GM12878 (cell line): Measurements from ENCODE around the gene COIL. TPM values are rescaled to one million over a fixed set of nuclear protein-coding genes. Genes with fewer than 3 reads are reported as not detected.

Source experiments
- ATAC-seq: fragments of 200-7000 bp; cut with Tn5 transposase; 3 replicates; pipeline ENCODE4 v1.9.1; 2020; ENCODE audit warnings: mild to moderate bottlenecking, moderate library complexity
- BruUV-seq: library from RNA; stranded (reverse); fragments of 400-500 nt; replicated peaks from 2 replicates; lab custom pipeline; 2021; lab: Mats Ljungman, UMichigan
- CTCF ChIA-PET: fragments of 300-600 bp; sonication (Branson Sonifier 250); formaldehyde crosslinking; extraction: SDS; loops from one replicate; lab custom pipeline; 2021; ENCODE audit warnings: inconsistent platforms; lab: Yijun Ruan, JAX
- POLR2A ChIA-PET: fragments of 350-600 bp; formaldehyde crosslinking; extraction: SDS; loops from one replicate; lab custom pipeline; 2021; ENCODE audit warnings: inconsistent platforms; lab: Charles Lee
- RAD21 ChIA-PET: fragments of 300-600 bp; sonication (Branson Sonifier 250); formaldehyde crosslinking; loops from one replicate; lab custom pipeline; 2023; ENCODE audit warnings: antibody characterized with exemption; ENCODE audit not compliant: unreplicated experiment; lab: Charles Lee
- SMC1A ChIA-PET: fragments of 300-600 bp; sonication (Branson Sonifier 250); formaldehyde crosslinking; loops from one replicate; lab custom pipeline; 2023; ENCODE audit not compliant: unreplicated experiment, uncharacterized antibody; lab: Charles Lee
- DNase-seq: peaks from one replicate; pipeline ENCODE4 v3.0.0-alpha.2; 2011; ENCODE audit warnings: low read depth, low spot score
- FAIRE-seq: peaks from 3 replicates; lab custom pipeline; 2011; peaks lifted over from hg19 to GRCh38; lab: Jason Lieb, UNC
- H2AFZ ChIP-seq: 2 replicates; pipeline ENCODE4 v1.6.0; 2011; ENCODE audit warnings: low read depth, low read length, control low read depth; ENCODE audit not compliant: control insufficient read depth
- H3K27ac ChIP-seq: 2 replicates; pipeline ENCODE4 v1.5.1; 2011; ENCODE audit warnings: control low read depth; ENCODE audit not compliant: control insufficient read depth, insufficient read depth
- H3K27me3 ChIP-seq, 2 experiments: replicated peaks in 1 of 2; 2 replicates each; pipeline versions ENCODE4 v1.6.0 to v1.6.1; 2011; ENCODE audit warnings: low read length in 1 of 2; ENCODE audit not compliant: control insufficient read depth in 2 of 2, insufficient read depth in 2 of 2
- H3K36me3 ChIP-seq, 2 experiments: 2 replicates each; pipeline ENCODE4 v1.5.1; 2011; ENCODE audit warnings: low read length in 1 of 2; ENCODE audit not compliant: control insufficient read depth in 2 of 2, insufficient read depth in 2 of 2
- H3K4me1 ChIP-seq: 2 replicates; pipeline ENCODE4 v1.6.1; 2011; ENCODE audit warnings: mild to moderate bottlenecking, low read length, moderate library complexity, mixed read lengths; ENCODE audit not compliant: control insufficient read depth, insufficient read depth
- H3K4me2 ChIP-seq: 2 replicates; pipeline ENCODE4 v1.6.0; 2011; ENCODE audit warnings: control low read depth; ENCODE audit not compliant: control insufficient read depth, insufficient read depth
- H3K4me3 ChIP-seq: fragments of 200-600 bp; sonication (generic); 2 replicates; pipeline ENCODE4 v1.5.1; 2016
- H3K79me2 ChIP-seq: 2 replicates; pipeline ENCODE4 v1.6.0; 2011; ENCODE audit warnings: low read length; ENCODE audit not compliant: control insufficient read depth, insufficient read depth
- H3K9ac ChIP-seq: 2 replicates; pipeline ENCODE4 v1.8.0; 2011; ENCODE audit warnings: low read length, control low read depth, mixed read lengths; ENCODE audit not compliant: control insufficient read depth, insufficient read depth
- H3K9me3 ChIP-seq: replicated peaks from 3 replicates; pipeline ENCODE4 v1.5.1; 2011; ENCODE audit warnings: mild to moderate bottlenecking, low read length; ENCODE audit not compliant: control insufficient read depth, insufficient read depth
- H4K20me1 ChIP-seq: 2 replicates; pipeline ENCODE4 v1.6.0; 2011; ENCODE audit not compliant: control insufficient read depth, insufficient read depth
- CHD4 ChIP-seq: fragments of 200-600 bp; sonication (generic); IDR thresholded peaks from 2 replicates; pipeline ENCODE4 v1.6.1; 2016; ENCODE audit warnings: mild to moderate bottlenecking
- FOS ChIP-seq: IDR thresholded peaks from 3 replicates; pipeline ENCODE4 v1.6.1; 2011; ENCODE audit warnings: borderline replicate concordance; ENCODE audit not compliant: insufficient read length; ENCODE audit errors: extremely low read depth
- IKZF1 ChIP-seq: fragments of 450-650 bp; conservative IDR thresholded peaks from 2 replicates; pipeline ENCODE4 v1.6.1; 2017; ENCODE audit warnings: antibody characterized with exemption, mild to moderate bottlenecking
- PML ChIP-seq: IDR thresholded peaks from 2 replicates; pipeline ENCODE4 v1.6.1; 2012; ENCODE audit warnings: low read length, inconsistent platforms
- POU2F2 ChIP-seq: IDR thresholded peaks from 3 replicates; pipeline ENCODE4 v1.6.1; 2011; ENCODE audit warnings: low read depth, mild to moderate bottlenecking, low read length, borderline replicate concordance
- WGBS: methylation state at CpG from one replicate; pipeline ENCODE4 v1.1.6; 2016; ENCODE audit warnings: low lambda C conversion rate; ENCODE audit not compliant: insufficient replicate concordance, insufficient coverage; ENCODE audit errors: missing lambda C conversion rate; 5-methylcytosine and 5-hydroxymethylcytosine counted together
- in situ Hi-C: fragments of 300-500 bp; cut with MboI; formaldehyde crosslinking; loops from 9 replicates; pipeline ENCODE4 v1.14.3; 2018; ENCODE audit warnings: mixed read lengths
- intact Hi-C: fragments of 100-400 bp; cut with micrococcal nuclease; formaldehyde crosslinking; loops from one replicate; pipeline ENCODE4 v1.14.2; 2022; ENCODE audit not compliant: unreplicated experiment
- polyA plus RNA-seq, 11 experiments: library from polyadenylated mRNA; depleted of rRNA in 4 of 11; unstranded in 6 of 11; stranded (reverse) in 5 of 11; fragments of >200 nt; fragmentation: Nextera tagmentation in 4 of 11; fragmentation: Illumina TruSeq in 1 of 11; extraction: Ambion mirVana in 4 of 11; extraction: Trizol in 1 of 11; gene quantifications; 1 replicate in 1 of 11; 2 replicates in 10 of 11; pipeline versions ENCODE4 v1.2.1 to v1.2.3, GENCODE V29; 2011 to 2016; ENCODE audit warnings: inconsistent platforms in 2 of 11, missing spikeins in 2 of 11, low read depth in 1 of 11
- total RNA-seq, 4 experiments: library from RNA; depleted of rRNA in 3 of 4; stranded (reverse); fragments of >200 nt in 3 of 4; fragmentation: Illumina TruSeq in 1 of 4; extraction: Trizol in 1 of 4; gene quantifications; 2 replicates each; pipeline versions ENCODE4 v1.2.1 to v1.2.3, GENCODE V29; 2013 to 2021
- TF ChIP-seq, protein P1 (sequence below): IDR thresholded peaks from 2 replicates; pipeline ENCODE4 v1.6.1; 2011; ENCODE audit warnings: low read depth, low read length, improper control_type of control experiment, borderline replicate concordance
- TF ChIP-seq, protein P2 (sequence below): fragments of 450-650 bp; IDR thresholded peaks from 2 replicates; pipeline ENCODE4 v1.6.1; 2017; ENCODE audit warnings: mild to moderate bottlenecking, moderate library complexity
- TF ChIP-seq, protein P3 (sequence below): fragments of 450-650 bp; IDR thresholded peaks from 2 replicates; pipeline ENCODE4 v1.6.1; 2016; ENCODE audit warnings: mild to moderate bottlenecking

Gene COIL
- total and polyA plus RNA-seq, 10 of the 15 experiments (the other 5 are each of a cell fraction or from before 2014, with no cell fraction given) = 13.7 to 24.3 (median 17.4) TPM

DNA sequence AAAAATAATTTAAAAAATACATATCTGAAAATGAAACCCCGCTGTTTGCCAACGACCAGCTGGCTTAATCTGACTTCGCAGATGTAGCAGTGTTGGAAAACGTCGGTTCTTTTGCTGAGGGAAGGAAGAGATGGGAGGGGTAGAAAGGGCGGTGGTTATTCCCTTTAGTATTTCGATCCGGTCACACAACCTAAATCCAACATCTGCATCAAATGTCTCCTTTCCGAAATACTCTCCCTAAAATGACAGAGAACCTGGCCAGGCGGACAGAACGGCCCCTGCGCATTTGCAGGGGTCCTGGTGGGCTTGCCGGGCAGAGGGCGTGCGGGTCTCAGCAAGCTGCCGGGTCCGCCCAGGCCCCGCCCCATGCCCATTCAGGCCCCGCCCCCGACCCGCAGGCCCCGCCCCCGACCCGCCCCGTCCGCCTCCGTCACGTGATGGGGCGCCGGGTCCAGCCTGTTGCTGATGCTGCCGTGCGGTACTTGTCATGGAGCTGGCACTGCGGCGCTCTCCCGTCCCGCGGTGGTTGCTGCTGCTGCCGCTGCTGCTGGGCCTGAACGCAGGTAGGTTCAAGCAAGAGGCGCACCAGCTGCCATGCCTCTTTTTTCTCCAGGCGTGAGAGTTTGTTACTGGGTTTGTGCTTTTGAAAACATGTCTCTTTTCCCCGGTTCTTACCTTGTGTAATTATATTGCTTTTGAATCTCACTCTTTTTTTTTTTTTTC lies 17.0 kb upstream of the COIL start, which contains the start of gene SCPEP1 (continued):
- TF ChIP-seq, protein P1, sequence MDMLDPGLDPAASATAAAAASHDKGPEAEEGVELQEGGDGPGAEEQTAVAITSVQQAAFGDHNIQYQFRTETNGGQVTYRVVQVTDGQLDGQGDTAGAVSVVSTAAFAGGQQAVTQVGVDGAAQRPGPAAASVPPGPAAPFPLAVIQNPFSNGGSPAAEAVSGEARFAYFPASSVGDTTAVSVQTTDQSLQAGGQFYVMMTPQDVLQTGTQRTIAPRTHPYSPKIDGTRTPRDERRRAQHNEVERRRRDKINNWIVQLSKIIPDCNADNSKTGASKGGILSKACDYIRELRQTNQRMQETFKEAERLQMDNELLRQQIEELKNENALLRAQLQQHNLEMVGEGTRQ = peak; percentile 50
- TF ChIP-seq, protein P2, sequence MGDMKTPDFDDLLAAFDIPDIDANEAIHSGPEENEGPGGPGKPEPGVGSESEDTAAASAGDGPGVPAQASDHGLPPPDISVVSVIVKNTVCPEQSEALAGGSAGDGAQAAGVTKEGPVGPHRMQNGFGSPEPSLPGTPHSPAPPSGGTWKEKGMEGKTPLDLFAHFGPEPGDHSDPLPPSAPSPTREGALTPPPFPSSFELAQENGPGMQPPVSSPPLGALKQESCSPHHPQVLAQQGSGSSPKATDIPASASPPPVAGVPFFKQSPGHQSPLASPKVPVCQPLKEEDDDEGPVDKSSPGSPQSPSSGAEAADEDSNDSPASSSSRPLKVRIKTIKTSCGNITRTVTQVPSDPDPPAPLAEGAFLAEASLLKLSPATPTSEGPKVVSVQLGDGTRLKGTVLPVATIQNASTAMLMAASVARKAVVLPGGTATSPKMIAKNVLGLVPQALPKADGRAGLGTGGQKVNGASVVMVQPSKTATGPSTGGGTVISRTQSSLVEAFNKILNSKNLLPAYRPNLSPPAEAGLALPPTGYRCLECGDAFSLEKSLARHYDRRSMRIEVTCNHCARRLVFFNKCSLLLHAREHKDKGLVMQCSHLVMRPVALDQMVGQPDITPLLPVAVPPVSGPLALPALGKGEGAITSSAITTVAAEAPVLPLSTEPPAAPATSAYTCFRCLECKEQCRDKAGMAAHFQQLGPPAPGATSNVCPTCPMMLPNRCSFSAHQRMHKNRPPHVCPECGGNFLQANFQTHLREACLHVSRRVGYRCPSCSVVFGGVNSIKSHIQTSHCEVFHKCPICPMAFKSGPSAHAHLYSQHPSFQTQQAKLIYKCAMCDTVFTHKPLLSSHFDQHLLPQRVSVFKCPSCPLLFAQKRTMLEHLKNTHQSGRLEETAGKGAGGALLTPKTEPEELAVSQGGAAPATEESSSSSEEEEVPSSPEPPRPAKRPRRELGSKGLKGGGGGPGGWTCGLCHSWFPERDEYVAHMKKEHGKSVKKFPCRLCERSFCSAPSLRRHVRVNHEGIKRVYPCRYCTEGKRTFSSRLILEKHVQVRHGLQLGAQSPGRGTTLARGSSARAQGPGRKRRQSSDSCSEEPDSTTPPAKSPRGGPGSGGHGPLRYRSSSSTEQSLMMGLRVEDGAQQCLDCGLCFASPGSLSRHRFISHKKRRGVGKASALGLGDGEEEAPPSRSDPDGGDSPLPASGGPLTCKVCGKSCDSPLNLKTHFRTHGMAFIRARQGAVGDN = no peak

DNA sequence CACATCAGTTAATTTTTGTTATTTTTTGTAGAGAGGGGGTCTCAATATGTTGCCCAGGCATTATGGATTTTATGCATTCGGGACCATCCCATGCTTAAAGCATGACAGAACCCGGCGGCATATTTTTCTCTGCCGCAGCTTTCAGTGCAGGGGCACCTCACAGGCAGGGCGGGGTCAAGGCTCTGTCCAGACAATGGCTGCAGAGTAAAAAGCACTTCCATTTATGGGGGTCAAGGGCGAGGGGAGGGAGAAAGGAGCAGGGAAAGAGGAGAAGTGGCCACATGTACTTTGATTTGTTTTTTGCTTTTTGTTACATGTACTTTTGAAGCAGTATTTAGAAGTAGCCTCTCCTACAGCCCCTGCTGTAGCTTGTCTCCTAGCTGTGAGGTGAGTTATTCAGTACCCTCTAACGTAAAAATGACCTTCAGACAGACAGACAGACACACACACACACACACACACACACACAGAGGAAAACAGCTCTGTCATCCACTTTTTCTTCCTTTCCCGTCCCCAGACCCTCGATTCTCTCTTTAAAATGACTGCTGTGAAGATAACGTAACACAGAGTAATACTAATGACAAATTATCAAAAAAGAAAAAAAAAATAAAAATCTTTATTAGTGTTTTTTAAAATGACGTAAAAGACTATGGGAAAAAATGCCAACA lies 16.2 kb upstream of the COIL start:
- Histone ChIP-seq H3K27ac (no peak overlapping the region), H3K79me2 (peaks cover 14% of the 10 kb centered on the region), H3K4me2 (peak overlapping the region; percentile 90), H3K36me3 (peaks cover 0 to 4% of the 10 kb centered on the region in 2 experiments; a peak in 1 of 4 replicates), H2AFZ (peak overlapping the region; percentile 95; the same call in 1 of the 2 replicates), H3K9me3 (no peaks in the 10 kb centered on the region), H3K4me3 (no peak overlapping the region), H4K20me1 (no peaks in the 10 kb centered on the region), H3K4me1 (no peaks in the 10 kb centered on the region; the same call in 1 of the 2 replicates), H3K9ac (0 out of 2 replicates have a peak overlapping the region, but pooled peaks have one; percentile 16), H3K27me3 (no peaks in the 10 kb centered on the region)
- ATAC-seq (no peak), FAIRE-seq (no peak), DNase-seq (no peak)
- ChIA-PET SMC1A (interaction anchor here (1.7 to 3.5 kb wide), 4 partner anchors 9 to 29 kb away, joined by 5 to 41 read pairs (median 6); no protein-coding TSS in a partner anchor), CTCF (interaction anchor here (1.2 to 2.1 kb wide), 6 partner anchors 9 to 157 kb away, joined by 4 to 9 read pairs (median 5); partner anchors contain the start of gene COIL), POLR2A (interaction anchor here (0.5 kb wide), 1 partner anchor 1896 kb away, joined by 3 read pairs; no protein-coding TSS in a partner anchor), RAD21 (interaction anchor here (1.7 to 2.0 kb wide), 3 partner anchors 22 to 103 kb away, joined by 5 to 7 read pairs (median 6); no protein-coding TSS in a partner anchor)
- WGBS = 35% methylated on average over 11 of the region's 11 CpGs
- no TSS peak for BruUV-seq
- in situ Hi-C loops = no loop called here
- TF ChIP-seq CHD4 = no peak
- TF ChIP-seq PML = no peak
- no peak for TF ChIP-seq POU2F2
- no peak for TF ChIP-seq FOS
- TF ChIP-seq IKZF1 = no peak
- TF ChIP-seq, protein P3, sequence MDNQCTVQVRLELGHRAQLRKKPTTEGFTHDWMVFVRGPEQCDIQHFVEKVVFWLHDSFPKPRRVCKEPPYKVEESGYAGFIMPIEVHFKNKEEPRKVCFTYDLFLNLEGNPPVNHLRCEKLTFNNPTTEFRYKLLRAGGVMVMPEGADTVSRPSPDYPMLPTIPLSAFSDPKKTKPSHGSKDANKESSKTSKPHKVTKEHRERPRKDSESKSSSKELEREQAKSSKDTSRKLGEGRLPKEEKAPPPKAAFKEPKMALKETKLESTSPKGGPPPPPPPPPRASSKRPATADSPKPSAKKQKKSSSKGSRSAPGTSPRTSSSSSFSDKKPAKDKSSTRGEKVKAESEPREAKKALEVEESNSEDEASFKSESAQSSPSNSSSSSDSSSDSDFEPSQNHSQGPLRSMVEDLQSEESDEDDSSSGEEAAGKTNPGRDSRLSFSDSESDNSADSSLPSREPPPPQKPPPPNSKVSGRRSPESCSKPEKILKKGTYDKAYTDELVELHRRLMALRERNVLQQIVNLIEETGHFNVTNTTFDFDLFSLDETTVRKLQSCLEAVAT = no peak
- intact Hi-C loops = loop anchor here (5.0 kb wide), 1 partner anchor 110 kb away; the partner anchor contains the start of gene AKAP1
